Middle frontal gyrus (tissue), 1 donor: ENCODE results near the gene GATD1.

ENCODE experiments used
- DNase-seq: peaks from one replicate; pipeline ENCODE4 v3.0.0-alpha.2; 2015; ENCODE audit warnings: low spot score; ENCODE audit errors: extremely low spot score

Gene GATD1

GRCh38 chr11:795634-796564 lies 18.6 kb upstream of the GATD1 start:
- DNase-seq, result no peak

GRCh38 chr11:794766-795633 lies 17.7 kb upstream of the GATD1 start:
- no peak for DNase-seq

DNA sequence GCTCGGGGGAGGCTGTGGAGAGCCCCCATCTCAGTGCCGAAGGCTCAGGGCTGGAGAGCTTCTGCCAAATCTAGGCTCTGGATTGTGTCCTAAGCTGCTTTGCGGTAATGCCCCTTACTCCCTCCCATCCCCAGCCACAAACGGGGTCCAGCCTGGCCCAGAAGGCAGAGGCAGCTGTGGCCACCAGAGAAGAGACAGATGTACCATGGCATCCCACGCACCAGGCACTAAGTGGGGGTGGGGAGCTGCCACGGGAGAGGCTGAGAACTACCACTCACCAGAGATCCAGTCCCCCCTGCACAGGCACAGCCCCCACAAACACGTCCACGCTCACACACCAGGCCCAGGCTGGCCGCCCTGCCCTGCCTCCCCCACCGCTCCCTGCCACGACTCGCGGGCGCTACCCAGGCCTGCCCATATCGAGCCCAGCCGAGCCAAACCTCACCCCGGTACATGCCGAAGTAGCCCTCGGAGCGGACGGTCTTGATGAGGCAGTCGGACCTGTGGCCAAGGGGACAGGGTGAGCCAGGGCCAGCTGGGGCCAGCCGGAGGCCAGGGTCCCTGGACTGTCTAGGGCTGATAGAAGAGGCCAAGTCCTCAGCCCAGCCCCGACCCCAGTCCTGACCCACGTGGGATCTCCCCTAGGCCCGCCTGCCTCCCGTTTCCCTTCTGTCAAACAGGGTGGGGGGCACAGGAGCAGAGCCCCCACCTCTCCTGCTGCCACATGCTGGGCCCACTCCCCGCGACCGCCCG lies 16.9 kb upstream of the GATD1 start:
- no peak for DNase-seq

GRCh38 chr11:793556-793955 lies 16.3 kb upstream of the GATD1 start:
- DNase-seq, result no peak

- no peak for DNase-seq
These were observed 15.6 kb upstream of the GATD1 start for GRCh38 chr11:792873-793272.

GRCh38 chr11:792535-792821 lies 15.2 kb upstream of the GATD1 start:
- DNase-seq, result no peak

- no peak for DNase-seq
These were observed 14.6 kb upstream of the GATD1 start for GRCh38 chr11:791658-792534.

DNA sequence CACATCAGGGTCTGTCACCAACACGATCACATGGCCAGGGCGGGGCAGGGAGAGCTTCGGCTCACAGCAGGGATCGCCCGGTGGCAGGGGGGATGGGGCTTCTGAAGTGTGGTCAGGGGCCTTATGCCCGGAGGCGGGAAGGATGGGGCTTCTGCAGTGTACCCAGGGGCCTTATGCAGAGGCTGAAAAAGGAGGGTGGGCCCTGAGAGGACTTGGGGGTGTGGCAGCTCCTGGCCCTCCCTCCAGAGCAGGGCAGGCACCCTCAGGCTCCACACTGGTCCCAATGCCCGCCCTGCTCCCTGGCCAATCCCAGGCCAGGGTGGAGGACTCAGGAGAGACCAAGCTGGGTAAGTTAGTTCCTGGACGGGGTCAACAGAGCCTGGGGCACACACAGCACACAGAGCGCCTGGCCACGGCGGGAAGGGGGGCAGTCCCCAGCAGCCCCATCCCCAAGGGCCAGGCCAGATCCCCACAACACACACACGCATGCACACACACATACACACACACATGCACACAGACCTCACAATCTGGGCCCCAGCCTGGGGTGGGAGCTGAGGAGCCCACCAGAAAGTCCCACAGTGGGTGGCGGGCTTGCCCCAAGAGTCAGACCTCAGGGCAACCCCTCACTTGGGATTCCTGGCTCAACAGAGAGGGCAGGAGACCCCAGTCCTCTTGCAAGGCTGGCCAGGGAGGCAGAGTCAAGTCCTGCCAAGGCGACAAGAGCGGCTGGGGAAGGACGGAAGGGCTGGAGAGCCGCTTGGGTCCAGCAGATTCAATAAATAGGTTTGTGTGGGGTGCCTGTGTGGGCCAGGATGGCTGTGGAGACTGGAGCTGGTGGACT lies 13.7 kb upstream of the GATD1 start:
- no peak for DNase-seq

DNA sequence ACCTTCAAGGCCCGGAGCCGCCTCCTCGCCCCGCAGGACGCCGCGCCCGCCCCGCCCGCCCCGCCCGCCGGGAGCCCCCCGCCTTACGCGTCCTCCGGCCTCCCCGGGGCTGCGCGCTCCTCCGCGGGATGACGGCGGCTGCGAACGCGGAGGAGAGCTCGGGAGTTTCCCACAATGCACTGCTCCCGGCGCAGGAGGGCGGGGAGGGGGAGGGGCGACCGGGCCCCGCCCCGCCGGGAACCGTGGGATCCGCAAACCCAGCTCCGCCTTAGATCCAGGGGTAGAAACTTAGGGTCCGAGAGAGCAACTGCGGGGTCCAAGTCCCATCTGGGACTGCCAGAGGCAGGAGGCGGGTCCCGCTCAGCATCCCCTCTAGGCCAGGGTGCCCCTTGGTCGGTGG lies 12.7 kb upstream of the GATD1 start, which contains the start of gene CEND1:
TSS of gene CEND1 (minus strand) at position 148 of the 400 bp plus-strand sequence. CDS start 1,514 bp downstream, outside the sequence.
- peak; percentile 50 for DNase-seq

- DNase-seq, result no peak
These were observed 12.0 kb upstream of the GATD1 start for GRCh38 chr11:788953-789940.

DNA sequence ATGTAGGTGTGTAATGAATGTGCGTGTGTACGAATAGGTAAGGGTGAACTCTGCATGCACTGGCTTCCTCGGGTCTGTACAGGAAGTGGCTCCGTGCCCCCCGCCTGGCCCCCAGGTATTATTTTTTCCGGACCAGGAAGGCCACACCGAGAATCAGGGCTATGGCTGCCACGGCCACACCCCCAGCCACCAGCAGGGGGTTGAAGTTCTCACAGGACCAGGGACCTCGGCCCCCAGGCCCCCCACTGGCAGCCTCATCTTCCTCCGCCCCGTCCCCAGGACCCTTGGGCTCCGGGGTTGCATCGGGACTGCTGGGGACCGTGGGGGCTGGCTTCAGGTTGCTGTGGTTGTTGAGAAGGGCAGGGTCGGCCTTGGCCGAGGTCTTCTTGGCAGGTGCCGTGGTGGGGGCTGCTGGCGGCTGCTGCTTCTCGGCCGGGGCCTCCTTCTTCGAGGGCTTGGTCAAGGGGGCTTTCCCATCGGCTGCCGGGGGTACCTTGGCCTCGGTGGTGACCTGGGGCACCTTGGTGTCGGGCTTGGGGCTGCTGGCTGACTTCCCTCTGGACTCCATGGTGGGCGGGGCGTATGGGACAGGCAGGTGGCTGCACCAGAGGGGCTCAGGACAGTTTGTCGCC lies 10.8 kb upstream of the GATD1 start:
- no peak for DNase-seq

DNA sequence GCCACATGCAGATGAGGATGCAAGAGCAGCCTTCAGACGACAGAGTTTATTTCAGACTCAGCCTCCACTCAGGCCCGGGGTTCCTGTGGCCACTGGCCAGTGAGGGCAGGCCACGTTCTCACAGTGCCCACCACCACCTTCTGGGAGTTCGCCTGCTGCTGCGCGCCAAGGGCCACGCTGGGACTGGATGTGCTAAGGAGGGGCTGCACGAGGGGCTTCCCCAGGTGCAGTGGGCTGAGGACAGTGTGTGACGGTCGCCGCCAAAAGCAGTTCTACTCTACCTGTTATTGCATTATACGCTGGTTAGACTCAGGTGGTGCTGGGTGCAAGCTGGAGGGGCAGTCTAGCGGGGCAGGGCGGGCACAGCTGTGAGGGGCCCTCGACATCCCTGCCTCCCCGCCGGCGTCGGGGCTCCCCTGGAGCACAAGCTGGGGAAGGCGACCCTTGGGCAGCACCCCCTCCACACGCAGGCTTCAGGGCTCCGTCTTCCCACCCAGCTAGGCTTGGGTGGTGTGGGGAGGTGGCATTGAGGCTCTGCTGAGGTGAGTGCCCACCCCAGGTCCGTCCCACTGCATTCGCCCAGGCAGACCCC lies 9.9 kb upstream of the GATD1 start:
- no peak for DNase-seq

DNA sequence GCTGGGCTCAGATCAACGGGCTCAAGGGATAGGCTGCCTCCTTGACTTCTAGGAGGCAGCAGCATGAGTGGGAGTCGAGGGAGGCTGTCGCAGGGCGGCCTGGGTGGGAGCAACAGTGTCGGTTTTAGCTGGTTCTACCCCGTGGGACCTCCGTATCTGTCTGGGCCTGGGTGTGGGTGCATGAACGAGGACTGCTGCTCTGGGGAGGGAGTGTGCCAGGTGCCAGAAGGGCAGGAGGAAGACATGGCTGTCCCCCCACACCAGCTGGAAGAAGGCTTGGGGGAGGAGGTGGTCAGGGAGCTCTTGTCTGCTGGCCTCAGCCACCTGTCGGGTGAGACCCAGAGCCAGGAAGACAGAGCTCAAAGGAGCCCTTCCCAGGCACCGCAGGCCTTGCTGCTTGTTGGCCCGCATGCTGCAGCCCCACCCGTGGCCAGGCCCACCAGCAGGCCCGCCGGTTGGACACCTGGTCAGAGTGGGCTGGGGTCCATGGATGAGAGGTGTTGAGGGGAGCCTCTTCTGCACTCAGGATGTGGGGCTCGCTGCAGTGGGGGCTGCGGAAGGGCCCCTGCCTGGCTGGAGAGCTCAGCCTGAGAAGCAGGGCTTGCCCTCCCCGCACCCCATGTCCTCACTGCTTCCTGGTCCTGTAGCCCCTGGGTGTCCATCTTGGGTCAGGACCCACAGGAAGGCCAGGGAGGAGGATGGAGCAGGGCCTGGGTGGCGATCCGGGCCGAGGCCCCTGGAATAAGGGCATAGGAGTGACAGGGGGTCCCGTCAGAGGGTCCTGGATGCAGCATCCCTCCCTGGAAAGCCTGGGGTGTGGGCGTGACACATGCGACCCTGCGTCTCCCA lies 9.2 kb upstream of the GATD1 start:
- DNase-seq, result no peak

DNA sequence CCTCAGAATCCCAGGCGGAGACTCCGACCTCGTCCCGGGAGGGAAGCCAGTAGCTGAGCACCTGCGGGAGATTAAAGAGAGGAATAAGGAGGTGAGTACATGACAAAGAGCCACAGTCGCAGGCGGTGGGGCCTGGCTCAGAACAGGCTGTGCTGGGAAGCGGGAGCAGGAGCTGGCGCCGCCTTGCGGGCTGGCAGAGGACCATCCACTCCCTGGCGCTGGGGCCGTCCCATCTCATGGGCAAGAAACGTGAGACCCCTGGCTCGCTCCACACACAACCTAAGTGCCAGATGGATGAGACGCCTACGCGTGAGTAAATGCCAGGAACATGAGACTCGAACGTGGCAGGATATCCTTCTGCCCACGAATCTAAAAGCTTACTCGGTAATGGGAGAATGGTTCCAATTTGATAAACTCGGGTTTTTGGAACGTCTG lies 6.3 kb upstream of the GATD1 start:
- DNase-seq, result peak; percentile 75

DNA sequence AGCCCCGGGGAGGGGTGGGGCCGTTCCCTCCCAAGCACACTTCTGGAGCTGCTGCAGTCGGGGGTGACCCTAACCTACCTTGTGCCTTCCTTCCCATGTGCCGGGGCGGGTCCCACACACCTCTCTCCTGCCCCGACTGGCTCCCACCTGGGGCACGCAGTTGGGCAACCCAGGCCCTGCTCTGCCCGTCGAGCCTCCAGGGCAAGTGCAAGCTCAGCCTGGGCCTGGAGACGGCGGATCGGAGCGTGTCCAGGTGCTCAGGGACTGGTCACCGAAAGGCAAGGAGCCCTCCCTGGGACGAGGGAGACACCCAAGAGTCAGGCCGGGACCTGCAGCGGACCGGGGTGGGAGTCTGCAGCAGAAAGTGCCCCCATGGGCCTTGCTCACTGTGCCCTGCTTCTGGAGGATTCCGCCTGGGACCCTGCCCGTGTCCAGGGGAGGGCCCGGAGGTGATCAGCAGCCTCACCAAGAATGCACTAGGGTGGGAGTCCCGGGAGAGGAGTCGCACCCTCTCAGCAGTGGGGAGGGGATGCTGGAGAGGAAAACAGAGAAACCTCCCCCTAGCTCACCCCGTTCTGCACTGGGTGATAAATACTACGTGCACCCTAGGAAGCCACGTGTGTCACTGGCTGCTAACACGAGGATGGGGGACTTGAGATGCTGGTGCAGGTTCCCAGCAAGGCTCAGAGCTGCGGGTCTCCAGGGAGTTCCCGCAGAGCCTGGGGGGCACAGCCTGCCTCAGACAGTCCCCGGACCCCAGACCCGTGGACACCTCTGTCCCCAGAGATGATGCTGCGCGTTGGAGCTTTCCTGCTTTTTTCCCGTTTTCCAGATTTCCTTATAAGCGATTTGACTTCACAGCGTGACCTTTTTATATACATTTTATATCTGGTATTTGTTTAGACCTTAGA lies 5.2 kb upstream of the GATD1 start:
- DNase-seq, result no peak
